Esophagus squamous epithelium (tissue), 5 donors: Measurements from ENCODE around the gene OBSL1. TPM values are rescaled to one million over a fixed set of nuclear protein-coding genes. Genes with fewer than 3 reads are reported as not detected.

Experiments used
- DNase-seq: peaks from one replicate; lab custom pipeline; 2025; lab: John Stamatoyannopoulos, UW
- H3K27ac ChIP-seq, 4 donors: fragments of 200-600 bp; sonication (generic); one replicate each; pipeline ENCODE4 v1.5.1; 2016 to 2019; ENCODE audit warnings: mild to moderate bottlenecking in 1 of 4
- H3K27me3 ChIP-seq, 4 donors: fragments of 200-600 bp; sonication (generic); 1 replicate in 3 of 4; 2 replicates in 1 of 4; pipeline versions ENCODE4 v1.5.1 to v1.6.0; 2017 to 2021; ENCODE audit warnings: antibody characterized with exemption in 1 of 4
- H3K36me3 ChIP-seq, 3 donors: fragments of 200-600 bp; sonication (generic); one replicate each; pipeline ENCODE4 v1.5.1; 2016 to 2019
- H3K4me1 ChIP-seq, 3 donors: fragments of 200-600 bp; sonication (generic); one replicate each; pipeline ENCODE4 v1.5.1; 2017 to 2019
- H3K4me3 ChIP-seq, 4 donors: fragments of 200-600 bp; sonication (generic); 1 replicate in 3 of 4; 2 replicates in 1 of 4; pipeline ENCODE4 v1.5.1; 2016 to 2019; ENCODE audit warnings: mild to moderate bottlenecking in 2 of 4, moderate library complexity in 1 of 4
- H3K9me3 ChIP-seq, 3 donors: fragments of 200-600 bp; sonication (generic); one replicate each; pipeline ENCODE4 v1.5.1; 2016 to 2019
- CTCF ChIP-seq, 6 experiments: fragments of 450-650 bp in 4 of 6; fragments of 200-600 bp in 2 of 6; sonication (generic) in 2 of 6; IDR thresholded peaks; one replicate each; pipeline ENCODE4 v1.5.1; 2016 to 2019; ENCODE audit warnings: antibody characterized with exemption in 6 of 6, mild to moderate bottlenecking in 4 of 6, moderate library complexity in 4 of 6
- POLR2A ChIP-seq, 4 donors: fragments of 450-650 bp; IDR thresholded peaks; one replicate each; pipeline ENCODE4 v1.6.1; 2017; ENCODE audit warnings: antibody characterized with exemption in 4 of 4, mild to moderate bottlenecking in 4 of 4, moderate library complexity in 3 of 4
- WGBS, 2 donors: methylation state at CpG; one replicate each; pipeline ENCODE4 v1.1.5; 2018; 5-methylcytosine and 5-hydroxymethylcytosine counted together
- intact Hi-C: fragments of 100-400 bp; cut with DNase I; formaldehyde crosslinking; loops from one replicate; pipeline ENCODE4 v1.15.0; 2022
- total RNA-seq, 4 donors: library from RNA; depleted of rRNA; stranded (reverse); fragments of >200 nt; gene quantifications; one replicate each; pipeline ENCODE4 v1.1.0, GENCODE V29; 2016
- donor health status: DM: yes; HTN: yes; CAD: no.

OBSL1 gene
- total RNA-seq, 4 donors from 2014 or later, result 7.0 to 38.9 (median 16.0) TPM

DNA sequence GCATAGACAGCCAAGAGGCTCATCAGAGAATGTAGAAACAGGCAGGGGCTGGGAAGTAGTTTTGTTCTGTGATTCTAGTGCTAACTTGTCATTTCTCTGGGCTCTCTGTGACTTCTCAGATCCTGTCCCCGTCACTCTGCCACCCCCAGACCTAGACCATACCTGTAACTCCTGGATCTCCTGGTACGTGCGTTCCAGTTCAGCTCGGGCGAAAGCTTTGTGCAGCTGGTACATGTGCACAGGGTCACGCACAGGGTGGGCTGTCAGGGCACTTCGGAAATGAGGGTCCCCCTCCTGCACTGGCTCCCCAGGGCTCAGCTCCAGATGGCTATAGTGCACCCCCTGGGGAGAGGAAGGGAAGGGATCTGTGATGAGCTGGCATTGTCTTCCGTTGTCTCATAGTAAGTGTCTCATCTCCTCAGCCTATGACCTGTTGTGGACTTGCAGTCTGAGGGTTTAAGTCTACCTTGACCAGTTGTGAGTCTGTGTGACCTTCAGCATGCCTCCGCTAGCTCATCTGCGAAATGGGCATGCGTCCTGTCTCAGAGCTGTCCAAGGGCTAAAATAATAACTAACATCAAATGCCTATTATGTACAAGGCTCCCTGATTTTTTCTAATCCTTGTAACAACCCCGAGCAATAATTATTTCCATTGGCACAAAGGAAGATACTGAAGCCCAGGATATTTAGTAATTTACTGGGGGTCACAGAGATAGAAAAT is 30.4 kb downstream of the OBSL1 start:
- H3K4me1 ChIP-seq, result peaks cover 19 to 53% (median 26%) of the 10 kb centered on the region in 3 donors
- H3K27me3 ChIP-seq, result peaks cover 0 to 55% (median 0%) of the 10 kb centered on the region in 4 donors
- H3K4me3 ChIP-seq, result no peak overlapping the region
- peaks cover 5 to 33% (median 12%) of the 10 kb centered on the region in 3 donors for H3K36me3 ChIP-seq
- 86 to 90% methylated on average over 6 to 9 of the region's 12 CpGs for WGBS, 2 donors
- DNase-seq, result no peak
- H3K9me3 ChIP-seq, result no peaks in the 10 kb centered on the region
- intact Hi-C loops, result no loop called here
- TF ChIP-seq CTCF (IDR thresholded peaks at IDR 0.05) (no peak), POLR2A (IDR thresholded peaks at IDR 0.05) (no peak)
- peak overlapping the region in 1 of 4 donors; percentile 51 for H3K27ac ChIP-seq

DNA sequence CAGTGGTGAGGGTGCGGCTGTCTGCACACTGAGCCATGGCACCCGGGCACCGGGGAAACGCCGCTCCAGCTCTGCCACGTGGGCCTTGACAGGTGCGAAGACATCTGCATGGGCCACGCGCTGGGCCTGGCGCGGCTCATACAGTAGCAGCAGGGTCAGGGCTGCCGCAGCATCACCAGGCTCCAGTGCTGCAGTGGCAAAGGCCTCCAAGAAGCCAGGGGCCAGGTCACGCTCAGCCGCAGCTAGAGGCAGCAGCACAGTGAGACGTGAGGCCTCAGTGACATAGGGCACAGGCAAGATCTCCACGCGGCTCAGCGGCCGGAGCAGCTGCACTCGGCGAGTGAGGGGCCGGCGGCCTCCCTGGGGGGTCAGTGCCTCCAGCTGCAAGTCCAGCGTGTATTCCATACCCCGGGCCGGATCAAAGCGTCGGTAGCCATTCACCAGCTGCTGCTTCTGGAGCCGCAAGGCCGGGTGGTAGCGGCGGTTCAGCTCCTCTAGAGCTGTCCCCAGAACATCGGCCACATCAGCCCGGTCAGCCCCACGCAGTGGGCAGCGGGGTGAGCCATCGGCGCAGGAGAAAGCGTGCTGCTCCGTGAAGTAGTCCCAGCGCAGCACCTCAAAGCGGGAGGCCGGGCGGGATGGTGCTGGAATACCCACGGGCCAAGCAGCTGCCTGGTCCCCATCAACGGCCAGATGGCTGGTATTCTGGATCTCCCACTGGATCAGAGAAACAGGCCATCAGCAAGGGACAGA is 31.2 kb downstream of the OBSL1 start:
- H3K4me1 ChIP-seq, result peaks cover 19 to 53% (median 26%) of the 10 kb centered on the region in 3 donors
- peaks cover 0 to 48% (median 0%) of the 10 kb centered on the region in 4 donors for H3K27me3 ChIP-seq
- H3K36me3 ChIP-seq, result peaks cover 5 to 33% (median 12%) of the 10 kb centered on the region in 3 donors
- TF ChIP-seq POLR2A (IDR thresholded peaks at IDR 0.05), result no peak
- TF ChIP-seq CTCF (IDR thresholded peaks at IDR 0.05), result no peak
- intact Hi-C loops, result loop anchor here (5.0 kb wide), 1 partner anchor 102 kb away; no protein-coding TSS in a partner anchor
- H3K4me3 ChIP-seq, result no peak overlapping the region
- DNase-seq, result no peak
- H3K27ac ChIP-seq, result no peak overlapping the region
- 82 to 91% methylated on average over 3 to 10 of the region's 46 CpGs for WGBS, 2 donors
- H3K9me3 ChIP-seq, result no peaks in the 10 kb centered on the region

- DNase-seq, result no peak
- TF ChIP-seq CTCF (IDR thresholded peaks at IDR 0.05) (no peak), POLR2A (IDR thresholded peaks at IDR 0.05) (no peak)
- no peak overlapping the region for H3K27ac ChIP-seq
- intact Hi-C loops, result loop anchor here (5.0 kb wide), 1 partner anchor 103 kb away; no protein-coding TSS in a partner anchor
- peaks cover 5 to 33% (median 12%) of the 10 kb centered on the region in 3 donors for H3K36me3 ChIP-seq
- no peak overlapping the region for H3K4me3 ChIP-seq
- peaks cover 14 to 46% (median 21%) of the 10 kb centered on the region in 3 donors for H3K4me1 ChIP-seq
- peaks cover 0 to 55% (median 0%) of the 10 kb centered on the region in 4 donors for H3K27me3 ChIP-seq
- 50 to 92% methylated on average over 1 to 4 of the region's 32 CpGs for WGBS, 2 donors
- H3K9me3 ChIP-seq, result no peaks in the 10 kb centered on the region
These were observed 32.2 kb downstream of the OBSL1 start for GRCh38 chr2:219538956-219539788.

GRCh38 chr2:219538504-219538951 is 32.8 kb downstream of the OBSL1 start:
- intact Hi-C loops, result loop anchor here (5.0 kb wide), 1 partner anchor 104 kb away; no protein-coding TSS in a partner anchor
- no peak for DNase-seq
- Histone ChIP-seq H3K4me3 (no peak overlapping the region), H3K36me3 (peaks cover 5 to 33% (median 12%) of the 10 kb centered on the region in 3 donors), H3K27ac (no peak overlapping the region), H3K4me1 (peaks cover 13 to 41% (median 18%) of the 10 kb centered on the region in 3 donors), H3K9me3 (no peaks in the 10 kb centered on the region), H3K27me3 (peaks cover 0 to 55% (median 0%) of the 10 kb centered on the region in 4 donors)
- 7 to 43% methylated on average over 4 to 6 of the region's 6 CpGs for WGBS, 2 donors
- TF ChIP-seq POLR2A (IDR thresholded peaks at IDR 0.05) (no peak), CTCF (IDR thresholded peaks at IDR 0.05) (no peak)
